MG63 (cell line): ENCODE results near the gene LAMB3. TPM values are rescaled to one million over a fixed set of nuclear protein-coding genes. Genes with fewer than 3 reads are reported as not detected.

Experiments
- DNase-seq: peaks from one replicate; pipeline ENCODE4 v3.0.0-alpha.2; 2020
- H3K27me3 ChIP-seq: fragments of 250-450 bp; sonication (Bioruptor Pico); 2 replicates; pipeline ENCODE4 v1.5.1; 2020; ENCODE audit warnings: mild to moderate bottlenecking, moderate library complexity
- H3K36me3 ChIP-seq: fragments of 250-450 bp; sonication (Bioruptor Pico); 2 replicates; pipeline ENCODE4 v1.5.1; 2020; ENCODE audit warnings: mild to moderate bottlenecking, moderate library complexity
- H3K4me3 ChIP-seq: fragments of 250-450 bp; sonication (Bioruptor Pico); 2 replicates; pipeline ENCODE4 v1.5.1; 2020; ENCODE audit warnings: mild to moderate bottlenecking, moderate library complexity
- H3K9me3 ChIP-seq: fragments of 250-450 bp; sonication (Bioruptor Pico); 2 replicates; pipeline ENCODE4 v1.5.1; 2020; ENCODE audit warnings: mild to moderate bottlenecking, moderate library complexity
- total RNA-seq: library from RNA; depleted of rRNA; stranded (reverse); fragments of >200 nt; shearing (Covaris generic); gene quantifications from 2 replicates; pipeline ENCODE4 v1.2.3, GENCODE V29; 2014; ENCODE audit warnings: low replicate concordance

The LAMB3 gene
- total RNA-seq, 1 experiment from 2014 or later: 4.7 TPM

DNA sequence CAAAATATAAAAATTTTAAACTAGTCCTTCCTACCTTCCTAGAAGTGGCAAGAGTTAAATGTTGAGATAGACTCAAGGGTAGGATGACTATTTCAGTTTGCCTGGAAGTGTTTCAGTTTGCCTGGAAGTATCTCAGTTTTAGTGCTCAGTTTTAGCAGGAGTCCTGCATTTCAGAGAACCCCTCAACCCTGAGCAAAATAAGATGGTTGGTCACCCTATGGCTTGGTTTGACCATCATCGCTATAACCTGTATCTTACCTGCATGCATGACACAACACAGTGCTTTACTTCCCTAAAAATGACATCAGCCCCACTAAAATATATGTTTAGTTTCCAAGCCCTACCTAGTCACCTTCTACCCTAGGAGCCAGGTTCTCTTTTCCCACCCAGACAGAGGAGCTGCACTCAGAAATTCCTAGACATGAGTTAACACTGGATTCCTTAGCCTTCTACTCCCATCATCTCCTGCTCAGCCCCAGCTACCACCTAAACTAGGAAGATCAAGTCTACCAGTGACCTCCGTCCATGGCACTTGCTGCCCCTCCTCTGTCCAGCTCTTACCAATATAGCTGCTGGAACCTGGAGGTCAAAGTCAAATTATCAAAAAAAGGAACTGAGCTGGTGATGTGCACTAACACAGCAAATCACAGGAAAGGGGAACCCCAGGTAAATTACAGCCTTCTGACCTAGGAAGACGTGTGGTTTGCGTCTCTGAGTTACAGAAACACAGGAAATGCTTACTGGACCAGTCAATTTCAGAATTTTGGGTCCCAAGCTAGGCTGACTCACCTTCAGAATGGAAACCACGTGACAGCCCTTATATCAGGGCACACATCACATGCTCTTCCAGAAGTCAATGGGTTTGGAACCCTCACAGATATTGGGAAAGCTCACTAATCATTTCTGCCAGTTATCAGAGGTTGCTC lies 20.7 kb upstream of the LAMB3 start:
- Histone ChIP-seq H3K4me3 (no peak overlapping the region), H3K36me3 (no peaks in the 10 kb centered on the region), H3K27me3 (peaks cover 20% of the 10 kb centered on the region), H3K9me3 (peaks cover 8% of the 10 kb centered on the region; the same call in 1 of the 2 replicates)
- DNase-seq: no peak

DNA sequence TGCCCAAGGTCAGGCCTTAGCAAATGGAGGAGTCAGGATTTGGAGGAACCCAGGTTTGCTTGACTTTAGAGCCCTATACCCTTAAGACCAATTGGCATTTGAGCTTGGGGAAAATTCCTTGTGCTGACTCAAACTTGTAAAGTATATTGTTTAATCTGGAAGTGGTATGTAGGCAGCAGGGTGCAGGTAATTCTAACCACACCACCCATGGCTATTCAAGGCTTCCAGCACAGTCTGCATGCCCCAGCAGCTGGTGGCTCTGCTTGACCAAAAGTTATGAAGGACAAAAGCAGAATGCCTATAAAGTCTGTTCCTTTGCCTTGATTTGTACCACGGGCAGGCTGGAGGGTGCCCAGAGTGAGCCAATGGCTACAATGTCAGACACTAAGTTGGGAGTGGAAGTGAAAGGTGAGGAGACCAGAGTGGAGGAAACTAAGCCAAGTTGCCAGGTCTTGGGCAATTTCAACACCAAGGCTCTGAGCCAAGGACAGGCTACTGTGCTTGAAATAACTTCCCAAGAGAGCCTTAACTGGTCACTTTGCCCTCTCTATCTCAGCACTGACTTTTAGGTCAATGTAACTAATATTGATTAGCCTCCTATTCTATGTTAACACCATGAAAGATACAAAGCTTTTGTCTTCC lies 18.3 kb upstream of the LAMB3 start:
- Histone ChIP-seq H3K4me3 (no peak overlapping the region), H3K9me3 (peaks cover 2% of the 10 kb centered on the region; the same call in 1 of the 2 replicates), H3K36me3 (no peaks in the 10 kb centered on the region), H3K27me3 (peaks cover 8% of the 10 kb centered on the region)
- DNase-seq: peak; percentile 45

GRCh38 chr1:209667708-209668107 lies 15.5 kb upstream of the LAMB3 start:
- H3K9me3 ChIP-seq: peaks cover 2% of the 10 kb centered on the region; the same call in 1 of the 2 replicates
- no peaks in the 10 kb centered on the region; the same call in 1 of the 2 replicates for H3K27me3 ChIP-seq
- DNase-seq: no peak
- H3K36me3 ChIP-seq: no peaks in the 10 kb centered on the region
- H3K4me3 ChIP-seq: no peak overlapping the region

GRCh38 chr1:209667103-209667502 lies 14.9 kb upstream of the LAMB3 start:
- no peaks in the 10 kb centered on the region; the same call in 1 of the 2 replicates for H3K27me3 ChIP-seq
- DNase-seq: no peak
- H3K9me3 ChIP-seq: peaks cover 2% of the 10 kb centered on the region; the same call in 1 of the 2 replicates
- no peak overlapping the region for H3K4me3 ChIP-seq
- H3K36me3 ChIP-seq: no peaks in the 10 kb centered on the region

DNA sequence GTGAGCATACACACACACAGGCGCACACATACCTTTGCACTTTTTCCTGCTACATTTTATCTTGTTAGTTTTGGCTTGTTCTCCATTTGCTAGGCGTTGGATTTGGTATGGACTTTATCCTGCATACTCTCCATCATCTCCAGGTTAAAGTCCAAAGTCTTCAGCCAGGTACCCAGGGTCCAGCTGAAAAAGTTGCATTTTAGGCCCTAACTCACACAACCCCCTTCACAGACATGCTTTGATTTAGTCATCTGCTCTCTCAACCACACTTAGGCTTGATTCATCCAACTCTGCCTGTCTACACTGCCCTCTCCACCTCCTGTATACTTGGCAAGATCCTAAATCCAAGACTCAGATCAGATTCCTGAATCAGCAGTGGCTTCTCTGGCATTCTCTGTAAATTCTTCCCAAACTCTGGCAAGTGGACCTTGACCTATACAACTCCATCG lies 10.7 kb upstream of the LAMB3 start:
- H3K27me3 ChIP-seq: no peaks in the 10 kb centered on the region; the same call in 1 of the 2 replicates
- H3K4me3 ChIP-seq: no peak overlapping the region
- no peak for DNase-seq
- no peaks in the 10 kb centered on the region for H3K9me3 ChIP-seq
- H3K36me3 ChIP-seq: no peaks in the 10 kb centered on the region

GRCh38 chr1:209661071-209661470 lies 8.8 kb upstream of the LAMB3 start:
- Histone ChIP-seq H3K36me3 (no peaks in the 10 kb centered on the region), H3K4me3 (no peak overlapping the region), H3K27me3 (no peaks in the 10 kb centered on the region; the same call in 1 of the 2 replicates), H3K9me3 (no peaks in the 10 kb centered on the region)
- DNase-seq: no peak

DNA sequence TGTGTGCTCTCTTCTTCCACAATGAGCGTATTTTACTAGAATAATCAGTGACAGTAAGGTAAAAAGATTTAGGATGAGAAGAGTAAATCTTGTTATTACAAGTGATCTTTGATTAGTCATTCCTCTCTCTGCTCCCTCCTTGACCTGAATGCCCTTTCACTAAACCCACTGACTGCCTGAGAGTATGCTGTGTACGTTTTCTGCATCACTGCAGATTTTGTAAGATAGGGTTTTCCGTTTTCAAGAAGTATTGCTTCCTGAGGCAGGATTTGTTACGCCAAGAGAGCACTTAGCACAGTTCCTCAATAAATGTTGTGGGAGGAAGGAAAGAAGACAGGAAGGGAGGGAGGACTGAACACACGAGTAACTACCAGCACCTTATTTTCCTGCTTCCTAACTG lies 7.7 kb upstream of the LAMB3 start:
- Histone ChIP-seq H3K36me3 (no peaks in the 10 kb centered on the region), H3K4me3 (no peak overlapping the region), H3K27me3 (no peaks in the 10 kb centered on the region), H3K9me3 (no peaks in the 10 kb centered on the region)
- no peak for DNase-seq

- DNase-seq: no peak
- Histone ChIP-seq H3K9me3 (no peaks in the 10 kb centered on the region), H3K4me3 (no peak overlapping the region), H3K27me3 (no peaks in the 10 kb centered on the region), H3K36me3 (no peaks in the 10 kb centered on the region)
Observed at GRCh38 chr1:209657918-209658317, 5.7 kb upstream of the LAMB3 start.

GRCh38 chr1:209657140-209657879 lies 5.1 kb upstream of the LAMB3 start:
- Histone ChIP-seq H3K36me3 (no peaks in the 10 kb centered on the region), H3K4me3 (no peak overlapping the region), H3K9me3 (no peaks in the 10 kb centered on the region), H3K27me3 (no peaks in the 10 kb centered on the region)
- DNase-seq: no peak

GRCh38 chr1:209655411-209656231 lies 3.4 kb upstream of the LAMB3 start:
- DNase-seq: no peak
- Histone ChIP-seq H3K4me3 (no peak overlapping the region), H3K27me3 (no peaks in the 10 kb centered on the region), H3K36me3 (no peaks in the 10 kb centered on the region), H3K9me3 (no peaks in the 10 kb centered on the region)

DNA sequence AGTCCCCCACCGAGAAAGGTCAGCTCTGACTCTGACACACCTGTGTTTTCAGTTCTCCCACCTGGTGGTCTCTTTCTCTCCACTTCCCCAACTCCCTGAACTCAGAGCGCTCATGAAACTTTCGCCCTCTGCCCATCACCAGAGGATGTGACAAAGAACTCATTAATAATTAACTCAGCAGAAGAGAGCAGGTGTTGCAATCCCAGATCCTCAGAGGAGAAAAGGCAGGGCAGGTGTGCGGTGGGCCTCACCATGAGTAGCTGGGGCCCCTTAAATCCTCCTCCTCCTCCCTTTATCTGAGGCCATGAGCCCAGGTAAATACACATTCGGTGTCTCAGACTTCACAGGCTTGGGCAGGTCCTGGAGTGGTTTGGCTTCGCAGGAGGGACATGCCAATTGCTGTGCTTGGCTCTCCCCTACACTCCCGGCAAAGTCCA lies 1.7 kb upstream of the LAMB3 start:
- Histone ChIP-seq H3K36me3 (no peaks in the 10 kb centered on the region), H3K27me3 (no peaks in the 10 kb centered on the region), H3K4me3 (no peak overlapping the region), H3K9me3 (no peaks in the 10 kb centered on the region)
- DNase-seq: no peak

- Histone ChIP-seq H3K9me3 (no peaks in the 10 kb centered on the region), H3K36me3 (no peaks in the 10 kb centered on the region), H3K27me3 (no peaks in the 10 kb centered on the region), H3K4me3 (no peak overlapping the region)
- DNase-seq: peak; percentile 73
Observed at GRCh38 chr1:209652873-209653401, 712 bp upstream of the LAMB3 start.

- Histone ChIP-seq H3K4me3 (no peak overlapping the region), H3K27me3 (no peaks in the 10 kb centered on the region), H3K36me3 (no peaks in the 10 kb centered on the region), H3K9me3 (no peaks in the 10 kb centered on the region)
- peak; percentile 94 for DNase-seq
Observed at GRCh38 chr1:209651138-209651587, 1.1 kb downstream of the LAMB3 start.

DNA sequence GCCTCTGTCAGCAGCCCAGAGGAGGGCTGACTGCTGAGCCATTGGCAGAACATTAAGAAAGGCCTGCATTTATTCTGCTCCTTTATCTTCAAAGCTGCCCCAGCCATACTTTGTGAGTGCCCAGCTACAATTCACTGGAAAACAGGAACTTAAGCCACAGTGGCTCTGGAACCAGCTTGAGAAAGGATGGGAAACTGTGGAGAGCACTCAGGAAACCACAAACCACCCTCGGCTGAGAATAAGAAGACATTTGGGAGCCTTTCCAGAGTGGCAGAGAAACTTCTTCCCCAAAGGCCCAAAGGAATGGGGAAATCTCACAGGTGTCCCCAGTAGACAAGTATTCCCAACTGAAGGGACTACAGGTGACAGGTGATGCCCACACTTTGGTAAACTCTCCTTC lies 1.8 kb downstream of the LAMB3 start:
- no peaks in the 10 kb centered on the region for H3K36me3 ChIP-seq
- no peak for DNase-seq

GRCh38 chr1:209648931-209649776 lies 3.1 kb downstream of the LAMB3 start:
- DNase-seq: peak; percentile 56
- no peak overlapping the region for H3K4me3 ChIP-seq
- no peaks in the 10 kb centered on the region for H3K9me3 ChIP-seq
- H3K27me3 ChIP-seq: no peaks in the 10 kb centered on the region
- no peaks in the 10 kb centered on the region for H3K36me3 ChIP-seq

More for the DNA sequence above, 1.8 kb downstream of the LAMB3 start:
- Histone ChIP-seq H3K9me3 (no peaks in the 10 kb centered on the region), H3K4me3 (no peak overlapping the region), H3K27me3 (no peaks in the 10 kb centered on the region)
